Stimulated activated CD8-positive, alpha-beta memory T cell treated with anti-CD3 and anti-CD28 coated beads, Interleukin-4, amount 100 ng/mL, for 48 hours (primary cell): Measurements from ENCODE around the gene LGALS7B.
"Not testable (repeated sequence)": the region's sequence is repeated elsewhere in the genome, so short reads cannot be mapped to it uniquely, and the experiment has no call there.

Experiments used
- DNase-seq: peaks from one replicate; pipeline ENCODE4 v3.0.0-alpha.2; 2020

Gene LGALS7B

GRCh38 chr19:38770228-38770948 lies 18.6 kb upstream of the LGALS7B start:
- not testable (repeated sequence) for DNase-seq

DNA sequence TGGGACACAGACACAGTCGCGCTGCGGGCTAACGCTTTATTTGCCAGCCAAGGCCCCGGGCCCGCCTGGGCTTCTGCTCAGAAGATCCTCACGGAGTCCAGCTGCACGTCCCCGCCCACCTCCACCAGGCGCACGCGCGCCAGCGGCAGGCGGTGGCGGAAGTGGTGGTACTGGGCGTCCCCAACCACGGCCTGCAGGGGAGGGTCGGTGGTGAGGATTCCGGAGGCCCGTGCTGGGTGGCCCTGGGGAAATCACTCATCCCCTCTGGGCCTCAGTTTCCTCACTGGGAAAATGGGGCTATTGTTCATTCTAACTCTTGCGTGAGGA lies 18.1 kb upstream of the LGALS7B start:
- not testable (repeated sequence) for DNase-seq

DNA sequence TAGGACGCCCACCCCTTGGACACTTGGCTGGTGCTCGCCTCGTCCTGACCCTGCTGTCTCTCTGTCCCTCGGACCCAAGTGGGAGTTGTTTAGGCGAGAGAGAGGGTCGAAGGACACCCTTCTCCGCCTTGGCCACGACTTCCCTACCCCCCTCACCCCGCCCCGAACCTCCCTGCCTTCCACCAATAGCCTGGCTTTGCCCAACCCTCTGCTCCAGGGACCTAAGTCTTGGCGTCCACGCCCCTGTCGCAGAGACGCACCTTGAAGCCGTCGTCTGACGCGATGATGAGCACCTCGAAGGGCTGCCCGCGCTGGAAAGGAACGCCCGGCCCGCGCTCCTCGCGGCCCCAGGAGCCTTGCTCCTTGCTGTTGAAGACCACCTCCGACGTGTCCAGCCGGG lies 17.4 kb upstream of the LGALS7B start:
- not testable (repeated sequence) for DNase-seq

DNA sequence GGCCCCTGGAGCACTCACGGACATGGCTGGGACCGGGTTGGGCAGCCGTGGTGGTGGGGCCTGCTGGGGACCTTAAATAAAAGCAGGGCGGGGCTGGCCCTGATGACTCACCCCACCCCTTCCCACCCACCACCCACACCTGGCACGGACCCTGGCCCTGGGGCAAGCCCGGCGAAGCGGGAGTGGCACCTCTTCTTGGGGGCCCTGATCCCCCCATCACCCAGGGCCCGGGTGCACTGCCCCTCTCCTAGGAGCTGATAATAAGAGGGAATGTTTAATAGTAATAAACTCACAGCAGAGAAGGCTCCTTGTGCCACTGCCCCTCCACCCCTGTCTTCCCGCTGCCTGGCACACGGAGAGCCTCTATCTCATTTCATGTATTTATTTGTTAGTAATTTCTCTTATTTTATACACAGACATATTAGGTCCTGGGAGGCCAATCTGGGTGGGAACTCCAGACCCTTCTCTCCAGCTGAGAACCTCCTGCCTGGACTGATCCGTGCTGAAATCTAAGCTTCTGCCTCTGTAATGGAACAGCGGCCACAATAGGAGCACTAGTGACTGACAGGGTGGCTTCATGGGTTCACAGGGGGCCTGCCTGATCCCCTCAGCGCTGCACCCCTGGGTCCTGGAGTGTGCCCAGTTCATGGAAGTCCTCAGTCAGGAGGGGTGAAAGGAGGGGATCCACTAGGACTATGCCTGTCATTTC lies 15.4 kb upstream of the LGALS7B start, which contains the start of gene LGALS7:
TSS of gene LGALS7 (minus strand) at position 49 of the 709 bp plus-strand sequence. CDS start at position 24, 25 bp downstream.
- DNase-seq: no peak

- no peak for DNase-seq
Observed at GRCh38 chr19:38774181-38774950, 14.6 kb upstream of the LGALS7B start.

DNA sequence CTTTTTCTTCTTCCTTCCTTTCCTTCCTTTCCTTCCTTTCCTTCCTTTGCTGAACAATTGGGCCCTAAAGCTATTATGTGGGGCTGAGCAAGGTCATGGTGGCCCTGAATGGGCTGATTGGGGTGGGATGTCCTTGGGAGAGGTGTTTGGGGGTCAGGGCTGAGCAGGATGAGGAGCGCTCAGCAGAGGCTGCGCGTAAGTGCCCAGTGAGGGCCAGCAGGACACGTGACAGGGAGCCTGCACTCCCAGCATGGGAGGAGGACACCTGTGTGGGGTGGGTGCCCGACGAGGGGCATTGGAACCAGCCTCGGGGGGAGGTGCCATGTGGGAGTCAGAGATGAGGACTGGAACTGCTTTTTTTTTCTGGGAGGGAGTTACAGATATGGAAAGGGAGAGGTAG lies 10.3 kb upstream of the LGALS7B start:
- DNase-seq: no peak

- no peak for DNase-seq
Observed at GRCh38 chr19:38780443-38780842, 8.6 kb upstream of the LGALS7B start.

- DNase-seq: no peak
Observed at GRCh38 chr19:38781058-38781457, 7.9 kb upstream of the LGALS7B start.

- DNase-seq: not testable (repeated sequence)
Observed at GRCh38 chr19:38782212-38782611, 6.8 kb upstream of the LGALS7B start.

GRCh38 chr19:38784224-38784623 lies 4.8 kb upstream of the LGALS7B start:
- DNase-seq: no peak

DNA sequence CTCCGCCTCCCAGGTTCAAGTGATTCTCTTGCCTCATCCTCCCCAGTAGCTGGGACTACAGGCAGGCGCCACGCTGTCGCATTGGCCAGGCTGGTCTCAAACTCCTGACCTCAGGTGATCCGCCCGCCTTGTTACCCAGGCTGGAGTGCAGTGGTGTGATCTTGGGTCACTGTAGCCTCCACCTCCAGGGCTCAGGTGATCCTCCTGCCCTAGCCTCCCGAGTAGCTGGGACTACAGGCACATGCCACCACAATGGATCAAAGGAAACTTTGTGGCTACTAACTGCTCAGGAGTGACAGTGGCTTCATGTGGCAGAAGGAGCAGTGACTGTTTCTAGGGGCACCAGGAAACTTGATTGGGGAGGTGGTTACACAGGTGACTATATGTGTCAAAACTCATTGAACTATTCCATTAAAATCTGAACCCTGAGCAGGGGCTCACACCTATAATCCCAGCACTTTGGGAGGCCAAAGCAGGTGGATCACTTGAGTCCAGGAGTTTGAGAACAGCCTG lies 3.8 kb upstream of the LGALS7B start:
- no peak for DNase-seq

- not testable (repeated sequence) for DNase-seq
Observed at GRCh38 chr19:38786061-38786460, 2.9 kb upstream of the LGALS7B start.

DNA sequence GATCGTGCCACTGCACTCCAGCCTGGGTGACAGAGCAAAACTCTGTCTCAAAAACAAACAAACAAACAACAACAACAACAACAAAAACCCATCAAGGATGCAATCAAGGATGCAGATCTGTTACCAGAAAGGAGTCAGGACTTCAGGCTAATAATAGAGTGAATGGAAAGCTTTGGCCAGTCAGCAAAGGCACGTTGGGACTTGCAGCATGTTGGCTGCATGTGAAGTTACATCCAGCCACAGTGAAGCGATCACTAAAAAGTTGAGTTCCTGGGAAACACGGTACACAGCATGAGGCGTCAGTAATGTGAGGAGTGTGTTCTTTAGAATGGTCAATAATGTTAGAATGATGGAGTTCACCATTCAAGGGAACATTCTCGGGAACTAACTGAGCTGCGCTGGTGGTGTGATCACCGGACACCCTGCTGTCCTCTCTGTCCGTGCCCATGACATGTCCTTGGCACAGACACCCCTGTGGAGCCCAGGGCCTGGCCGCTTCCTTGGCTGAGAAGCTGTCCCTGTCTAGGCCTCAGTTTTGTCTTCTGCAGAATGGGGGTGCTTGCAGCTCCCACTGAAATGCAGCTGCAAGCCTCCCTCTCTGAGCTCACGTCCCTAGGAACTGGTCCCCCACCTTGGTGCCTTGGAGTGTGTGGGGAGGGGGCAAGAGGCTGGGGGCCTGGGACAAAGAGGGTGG lies 2.3 kb upstream of the LGALS7B start:
- no peak for DNase-seq

DNA sequence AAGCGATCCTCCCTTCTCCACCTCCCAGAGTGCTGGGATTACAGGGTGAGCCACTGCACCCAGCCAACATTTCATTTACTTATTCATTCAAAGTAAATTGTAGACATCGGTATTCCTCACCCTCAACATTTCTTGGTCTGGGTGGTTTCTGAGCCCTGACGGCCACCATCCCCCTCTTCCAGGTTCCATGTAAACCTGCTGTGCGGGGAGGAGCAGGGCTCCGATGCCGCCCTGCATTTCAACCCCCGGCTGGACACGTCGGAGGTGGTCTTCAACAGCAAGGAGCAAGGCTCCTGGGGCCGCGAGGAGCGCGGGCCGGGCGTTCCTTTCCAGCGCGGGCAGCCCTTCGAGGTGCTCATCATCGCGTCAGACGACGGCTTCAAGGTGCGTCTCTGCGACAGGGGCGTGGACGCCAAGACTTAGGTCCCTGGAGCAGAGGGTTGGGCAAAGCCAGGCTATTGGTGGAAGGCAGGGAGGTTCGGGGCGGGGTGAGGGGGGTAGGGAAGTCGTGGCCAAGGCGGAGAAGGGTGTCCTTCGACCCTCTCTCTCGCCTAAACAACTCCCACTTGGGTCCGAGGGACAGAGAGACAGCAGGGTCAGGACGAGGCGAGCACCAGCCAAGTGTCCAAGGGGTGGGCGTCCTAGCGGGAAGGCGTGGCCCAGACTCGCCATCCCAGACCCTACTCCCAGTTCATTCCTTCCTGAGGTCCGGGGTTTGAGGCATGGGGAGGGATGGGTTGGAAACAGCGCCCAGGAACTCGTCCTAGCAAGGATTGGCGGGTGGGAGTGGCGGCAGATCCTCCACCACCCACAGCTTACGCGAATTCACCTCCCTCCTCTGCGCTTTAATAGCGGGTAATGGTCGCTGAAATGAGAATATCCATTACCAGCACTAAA lies 1.8 kb downstream of the LGALS7B start:
- DNase-seq: not testable (repeated sequence)

- not testable (repeated sequence) for DNase-seq
Observed at GRCh38 chr19:38791451-38792064, 2.6 kb downstream of the LGALS7B start.

GRCh38 chr19:38792250-38793111 lies 3.5 kb downstream of the LGALS7B start:
- peak; percentile 66 for DNase-seq

DNA sequence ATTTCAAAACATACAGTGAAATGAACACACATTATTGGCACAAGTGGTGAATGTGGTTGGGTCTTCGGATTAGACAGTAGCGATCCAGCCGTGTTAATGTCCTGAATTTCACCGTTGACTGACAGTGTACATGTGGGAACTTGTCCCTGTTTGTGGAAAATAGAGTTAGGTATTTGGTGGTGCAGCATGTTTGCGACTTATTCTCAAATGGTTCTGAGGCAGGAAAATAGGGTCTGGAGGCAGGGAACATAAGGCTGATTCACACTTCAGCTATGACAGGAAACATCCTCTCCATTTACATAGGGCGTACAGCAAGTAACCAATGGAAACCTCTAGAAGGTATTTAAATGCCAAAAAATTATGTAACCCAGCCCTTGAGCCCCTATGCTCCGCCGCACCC lies 4.2 kb downstream of the LGALS7B start:
- no peak for DNase-seq

- no peak for DNase-seq
Observed at GRCh38 chr19:38793671-38794070, 4.7 kb downstream of the LGALS7B start.

GRCh38 chr19:38795549-38795948 lies 6.5 kb downstream of the LGALS7B start:
- no peak for DNase-seq

DNA sequence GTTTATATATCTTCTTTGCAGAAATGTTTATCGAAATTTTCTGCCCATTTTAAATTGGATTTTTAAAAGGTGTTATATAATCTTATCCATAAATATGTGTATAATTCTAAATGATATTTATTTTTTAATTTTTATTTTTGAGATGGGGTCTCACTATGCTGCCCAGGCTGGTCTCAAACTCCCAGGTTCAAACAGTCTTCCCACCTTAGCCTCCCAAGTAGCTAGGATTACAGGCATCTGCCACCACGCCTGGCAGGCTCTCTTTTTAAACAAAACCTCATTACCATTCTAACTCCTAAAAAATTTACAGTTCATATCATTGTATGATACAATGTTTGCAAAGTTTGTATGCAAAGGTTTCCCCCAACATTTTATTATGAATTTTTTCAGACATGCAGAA lies 7.2 kb downstream of the LGALS7B start:
- DNase-seq: no peak
